Adrenal gland (tissue), 12 donors: Measurements from ENCODE around the gene MOSPD3. TPM values are rescaled to one million over a fixed set of nuclear protein-coding genes. Genes with fewer than 3 reads are reported as not detected.

Experiments
- DNase-seq, 7 donors: peaks; one replicate each; pipeline ENCODE4 v3.0.0-alpha.2; 2019 to 2020
- H3K27ac ChIP-seq, 5 donors: fragments of 200-600 bp; sonication (generic) in 4 of 5; 1 replicate in 3 of 5; 2 replicates in 2 of 5; pipeline versions ENCODE4 v1.5.1 to v1.8.0; 2016 to 2020; ENCODE audit warnings: mild to moderate bottlenecking in 1 of 5
- H3K27me3 ChIP-seq: fragments of 200-600 bp; 2 replicates; pipeline ENCODE4 v1.8.0; 2021
- H3K36me3 ChIP-seq, 2 donors: fragments of 200-600 bp; replicated peaks in 1 of 2; 1 replicate in 1 of 2; 2 replicates in 1 of 2; pipeline versions ENCODE4 v1.5.1 to v1.8.0; 2018 to 2022
- H3K4me1 ChIP-seq, 2 donors: fragments of 200-600 bp; replicated peaks in 1 of 2; 1 replicate in 1 of 2; 2 replicates in 1 of 2; pipeline versions ENCODE4 v1.5.1 to v1.8.0; 2018 to 2021
- H3K4me3 ChIP-seq, 4 donors: fragments of 200-600 bp; sonication (generic) in 3 of 4; one replicate each; pipeline ENCODE4 v1.5.1; 2016 to 2018
- H3K9me3 ChIP-seq, 3 donors: fragments of 200-600 bp; sonication (generic) in 1 of 3; replicated peaks in 1 of 3; 1 replicate in 2 of 3; 2 replicates in 1 of 3; pipeline versions ENCODE4 v1.5.1 to v1.8.0; 2016 to 2021
- CTCF ChIP-seq, 6 experiments: fragments of 450-650 bp in 4 of 6; fragments of 200-600 bp in 2 of 6; sonication (generic) in 1 of 6; IDR thresholded peaks; 1 replicate in 5 of 6; 2 replicates in 1 of 6; pipeline versions ENCODE4 v1.5.1 to v1.8.0; 2016 to 2021; ENCODE audit warnings: antibody characterized with exemption in 6 of 6, mild to moderate bottlenecking in 2 of 6, moderate library complexity in 1 of 6
- POLR2A ChIP-seq, 2 donors: fragments of 450-650 bp; IDR thresholded peaks; one replicate each; pipeline ENCODE4 v1.6.1; 2017; ENCODE audit warnings: antibody characterized with exemption in 2 of 2, mild to moderate bottlenecking in 2 of 2, moderate library complexity in 1 of 2
- WGBS, 4 donors: extraction: QIAGEN DNeasy Blood & Tissue Kit in 2 of 4; methylation state at CpG; one replicate each; pipeline versions ENCODE4 v1.1.5 to v1.1.7; 2013 to 2017; 5-methylcytosine and 5-hydroxymethylcytosine counted together
- intact Hi-C, 2 donors: fragments of 100-400 bp; cut with DNase I; formaldehyde crosslinking; loops; one replicate each; pipeline versions ENCODE4 v1.14.1 to v1.15.0; 2022 to 2023
- polyA plus RNA-seq, 3 donors: library from polyadenylated mRNA; stranded (reverse); fragments of 200-250 nt in 2 of 3; fragments of 350-450 nt in 1 of 3; fragmentation: Illumina TruSeq in 1 of 3; extraction: RNeasy Lipid Tissue Mini Kit (QIAGEN cat#74804) in 1 of 3; gene quantifications; one replicate each; pipeline ENCODE4 v1.2.3, GENCODE V29; 2013 to 2014
- total RNA-seq, 9 donors: library from RNA; depleted of rRNA in 4 of 9; stranded (reverse); fragments of >200 nt in 4 of 9; fragments of 120-200 nt in 1 of 9; fragmentation: NEBNext Ultra II Directional in 1 of 9; extraction: Animal tissue kit (Norgen Biotek cat#: 25700) in 1 of 9; gene quantifications; one replicate each; pipeline versions ENCODE4 v1.1.0 to v1.2.4, GENCODE V29; 2013 to 2023
- donor health status: healthy with polysubstance abuse.
- donor health status: Bipolar disorder and iron deficiency.
- donor health status: DM: yes; HTN: yes; CAD: no.
- donor health status: DM: no; HTN: no; CAD: no.
- donor health status: DM: no; HTN: no; CAD: no.
- donor health status: DM: yes; HTN: yes; CAD: no.

MOSPD3 gene
- total and polyA plus RNA-seq, 12 donors, result 14.0 to 54.5 (median 34.7) TPM

- intact Hi-C loops, result no loop called here
- no peak for DNase-seq
Measured at GRCh38 chr7:100607111-100607510, 5.2 kb upstream of the MOSPD3 start.

GRCh38 chr7:100609958-100610357, 2.4 kb upstream of the MOSPD3 start:
- 86 to 89% (median 86%) methylated on average over 5 of the region's 5 CpGs for WGBS, 4 donors
- Histone ChIP-seq H3K4me1 (peaks cover 18 to 24% of the 10 kb centered on the region in 2 donors), H3K27ac (no peak overlapping the region), H3K9me3 (no peaks in the 10 kb centered on the region), H3K36me3 (no peaks in the 10 kb centered on the region), H3K4me3 (no peak overlapping the region), H3K27me3 (no peaks in the 10 kb centered on the region)
- TF ChIP-seq CTCF (IDR thresholded peaks at IDR 0.05) (no peak), POLR2A (IDR thresholded peaks at IDR 0.05) (no peak)
- intact Hi-C loops, result no loop called here
- no peak for DNase-seq

More at GRCh38 chr7:100607111-100607510, 5.2 kb upstream of the MOSPD3 start:
- WGBS, 4 donors, result 87 to 94% (median 92%) methylated on average over 8 of the region's 8 CpGs
- Histone ChIP-seq H3K27ac (no peak overlapping the region), H3K4me3 (no peak overlapping the region), H3K36me3 (no peaks in the 10 kb centered on the region), H3K9me3 (no peaks in the 10 kb centered on the region), H3K27me3 (no peaks in the 10 kb centered on the region), H3K4me1 (peaks cover 14 to 16% of the 10 kb centered on the region in 2 donors)
- TF ChIP-seq POLR2A (IDR thresholded peaks at IDR 0.05) (no peak), CTCF (IDR thresholded peaks at IDR 0.05) (no peak)

- WGBS, 4 donors, result 0 to 20% (median 3%) methylated on average over 3 to 29 of the region's 29 CpGs
- peak in 5 of 7 donors; percentile 35 to 62 (median 40) for DNase-seq
- no peaks in the 10 kb centered on the region for H3K9me3 ChIP-seq
- intact Hi-C loops, result no loop called here
- peaks cover 12 to 13% of the 10 kb centered on the region in 2 donors for H3K4me1 ChIP-seq
- peak in 1 of 6 experiments; percentile 20 for TF ChIP-seq CTCF (IDR thresholded peaks at IDR 0.05)
- no peak for TF ChIP-seq POLR2A (IDR thresholded peaks at IDR 0.05)
- H3K4me3 ChIP-seq, result peak overlapping the region in 3 of 4 donors; percentile 75 to 83 (median 77)
- H3K36me3 ChIP-seq, result no peaks in the 10 kb centered on the region
- peak overlapping the region in 2 of 5 donors; percentile 86 to 95 for H3K27ac ChIP-seq
- no peaks in the 10 kb centered on the region for H3K27me3 ChIP-seq
Measured at GRCh38 chr7:100612730-100613390, 520 bp downstream of the MOSPD3 start.

GRCh38 chr7:100613412-100614175, 1.3 kb downstream of the MOSPD3 start:
- no peak for DNase-seq
- H3K4me3 ChIP-seq, result peak overlapping the region in 1 of 4 donors; percentile 77
- H3K9me3 ChIP-seq, result no peaks in the 10 kb centered on the region
- H3K27ac ChIP-seq, result no peak overlapping the region
- peaks cover 12 to 13% of the 10 kb centered on the region in 2 donors for H3K4me1 ChIP-seq
- no peaks in the 10 kb centered on the region for H3K36me3 ChIP-seq
- H3K27me3 ChIP-seq, result no peaks in the 10 kb centered on the region
- TF ChIP-seq POLR2A (IDR thresholded peaks at IDR 0.05) (no peak), CTCF (IDR thresholded peaks at IDR 0.05) (no peak)
- 83 to 95% (median 88%) methylated on average over 13 of the region's 13 CpGs for WGBS, 4 donors
- intact Hi-C loops, result no loop called here
